ENCODE measurements around the gene SPECC1.

GRCh38 chr17:20270369-20270768, 261.2 kb downstream of the SPECC1 start:
- no peak for TF ChIP-seq CTCF (IDR thresholded peaks at IDR 0.05; ENCODE audit: insufficient read depth, low read length)
- TF ChIP-seq POLR2AphosphoS5 (IDR thresholded peaks at IDR 0.05; ENCODE audit: low read depth): no peak
- TF ChIP-seq GABPA (IDR thresholded peaks at IDR 0.05; ENCODE audit: low read depth): no peak
- TF ChIP-seq SPI1 (IDR thresholded peaks at IDR 0.05; ENCODE audit: borderline replicate concordance, low read depth): no peak

Data from HL-60 (cell line).